ENCODE measurements around the gene GPHN. TPM values are rescaled to one million over a fixed set of nuclear protein-coding genes. Genes with fewer than 3 reads are reported as not detected.

GPHN gene
- polyA plus RNA-seq, 1 of the 3 experiments (the other 2 are of a cell fraction): 6.9 TPM

DNA sequence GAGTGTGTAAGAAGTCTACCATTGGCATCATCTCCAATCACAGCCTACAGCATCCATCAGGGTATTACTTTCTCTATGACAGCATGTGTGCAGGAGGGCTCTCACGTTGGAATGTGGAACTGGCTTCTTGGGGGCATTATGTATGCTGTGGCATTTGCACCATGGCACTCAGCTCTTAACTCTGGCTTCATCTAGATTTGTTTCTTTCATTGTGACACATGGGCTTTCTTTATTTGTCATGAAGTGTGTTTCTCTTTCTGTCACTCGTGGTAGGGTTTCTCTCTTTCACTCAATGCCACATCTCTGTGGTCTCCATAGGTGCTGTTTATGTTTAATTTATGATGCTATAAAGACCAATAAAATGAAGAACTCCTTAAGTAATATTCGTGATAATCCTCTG is 490.1 kb downstream of the GPHN start:
- Histone ChIP-seq H2AFZ (ENCODE audit: low read depth) (no peak overlapping the region), H3K9me3 (no peaks in the 10 kb centered on the region), H3K27ac (ENCODE audit: low read depth in 2 of 2, low read length in 1 of 2) (no peak overlapping the region), H3K4me3 (ENCODE audit: low read depth in 2 of 2, low read length in 1 of 2) (no peak overlapping the region), H3K4me1 (ENCODE audit: control insufficient read depth in 1 of 2, insufficient read depth in 2 of 2, low read depth in 1 of 2, low read length in 1 of 2) (0 out of 4 replicates have a peak, but pooled peaks cover 0 to under 1% of the 10 kb centered on the region in 2 experiments), H4K20me1 (ENCODE audit: insufficient read depth) (no peaks in the 10 kb centered on the region), H3K27me3 (ENCODE audit: insufficient read depth) (no peaks in the 10 kb centered on the region), H3K79me2 (ENCODE audit: insufficient read depth) (no peaks in the 10 kb centered on the region), H3K36me3 (replicated peaks in 1 of 2; ENCODE audit: control insufficient read depth in 1 of 2, insufficient read depth in 2 of 2, low read length in 1 of 2) (peaks cover 0 to 3% of the 10 kb centered on the region in 2 experiments), H3F3A (replicated peaks; ENCODE audit: insufficient read depth) (peaks cover 2% of the 10 kb centered on the region), H3K9ac (no peak overlapping the region), H3K9me2 (no peaks in the 10 kb centered on the region), H3K4me2 (no peak overlapping the region)
- ChIA-PET CTCF (no interaction called here), POLR2A (no interaction called here)
- WGBS (ENCODE audit: low lambda C conversion rate): 79% methylated on average over 3 of the region's 3 CpGs
- no peak for TF ChIP-seq SIN3A (IDR thresholded peaks at IDR 0.05; ENCODE audit: borderline replicate concordance, low read depth, low read length)
- TF ChIP-seq, protein P1, sequence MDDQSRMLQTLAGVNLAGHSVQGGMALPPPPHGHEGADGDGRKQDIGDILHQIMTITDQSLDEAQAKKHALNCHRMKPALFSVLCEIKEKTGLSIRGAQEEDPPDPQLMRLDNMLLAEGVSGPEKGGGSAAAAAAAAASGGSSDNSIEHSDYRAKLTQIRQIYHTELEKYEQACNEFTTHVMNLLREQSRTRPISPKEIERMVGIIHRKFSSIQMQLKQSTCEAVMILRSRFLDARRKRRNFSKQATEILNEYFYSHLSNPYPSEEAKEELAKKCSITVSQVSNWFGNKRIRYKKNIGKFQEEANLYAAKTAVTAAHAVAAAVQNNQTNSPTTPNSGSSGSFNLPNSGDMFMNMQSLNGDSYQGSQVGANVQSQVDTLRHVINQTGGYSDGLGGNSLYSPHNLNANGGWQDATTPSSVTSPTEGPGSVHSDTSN (IDR thresholded peaks at IDR 0.05): no peak
- no peak for TF ChIP-seq JUND (IDR thresholded peaks at IDR 0.05)
- TF ChIP-seq ELF1 (IDR thresholded peaks at IDR 0.05): no peak
- TF ChIP-seq FOXM1 (IDR thresholded peaks at IDR 0.05; ENCODE audit: low read depth): no peak
- TF ChIP-seq, protein P2, sequence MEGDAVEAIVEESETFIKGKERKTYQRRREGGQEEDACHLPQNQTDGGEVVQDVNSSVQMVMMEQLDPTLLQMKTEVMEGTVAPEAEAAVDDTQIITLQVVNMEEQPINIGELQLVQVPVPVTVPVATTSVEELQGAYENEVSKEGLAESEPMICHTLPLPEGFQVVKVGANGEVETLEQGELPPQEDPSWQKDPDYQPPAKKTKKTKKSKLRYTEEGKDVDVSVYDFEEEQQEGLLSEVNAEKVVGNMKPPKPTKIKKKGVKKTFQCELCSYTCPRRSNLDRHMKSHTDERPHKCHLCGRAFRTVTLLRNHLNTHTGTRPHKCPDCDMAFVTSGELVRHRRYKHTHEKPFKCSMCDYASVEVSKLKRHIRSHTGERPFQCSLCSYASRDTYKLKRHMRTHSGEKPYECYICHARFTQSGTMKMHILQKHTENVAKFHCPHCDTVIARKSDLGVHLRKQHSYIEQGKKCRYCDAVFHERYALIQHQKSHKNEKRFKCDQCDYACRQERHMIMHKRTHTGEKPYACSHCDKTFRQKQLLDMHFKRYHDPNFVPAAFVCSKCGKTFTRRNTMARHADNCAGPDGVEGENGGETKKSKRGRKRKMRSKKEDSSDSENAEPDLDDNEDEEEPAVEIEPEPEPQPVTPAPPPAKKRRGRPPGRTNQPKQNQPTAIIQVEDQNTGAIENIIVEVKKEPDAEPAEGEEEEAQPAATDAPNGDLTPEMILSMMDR (IDR thresholded peaks at IDR 0.05): no peak
- TF ChIP-seq FOXJ3 (CRISPR knock-in tag; IDR thresholded peaks at IDR 0.05): no peak
- DNase-seq: no peak

DNA sequence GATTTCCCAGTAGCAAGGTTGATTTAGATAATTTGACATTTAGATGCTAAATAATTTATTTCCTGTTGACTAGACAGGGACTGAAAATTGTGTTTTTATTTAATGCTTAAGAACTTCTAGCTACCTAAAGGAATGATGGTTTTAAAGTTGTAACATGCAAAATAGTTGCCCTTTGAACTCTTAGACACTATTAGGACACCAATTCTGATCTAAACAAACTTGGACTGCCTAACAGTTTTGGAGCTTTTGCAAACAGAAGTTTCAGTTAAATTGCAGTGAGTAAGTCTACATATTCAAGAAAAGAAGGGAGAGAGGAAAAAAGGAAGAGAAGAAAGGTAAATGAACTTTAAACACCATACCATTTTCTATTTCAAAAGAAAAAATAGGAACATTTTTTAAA is 492.0 kb downstream of the GPHN start:
- H4K20me1 ChIP-seq (ENCODE audit: insufficient read depth): no peaks in the 10 kb centered on the region
- H3K36me3 ChIP-seq (replicated peaks in 1 of 2; ENCODE audit: control insufficient read depth in 1 of 2, insufficient read depth in 2 of 2, low read length in 1 of 2): peaks cover 0 to 3% of the 10 kb centered on the region in 2 experiments
- no peak overlapping the region for H3K9ac ChIP-seq
- peaks cover 13% of the 10 kb centered on the region for H3F3A ChIP-seq (replicated peaks; ENCODE audit: insufficient read depth)
- ChIA-PET CTCF (no interaction called here), POLR2A (no interaction called here)
- no peaks in the 10 kb centered on the region for H3K9me3 ChIP-seq
- no peaks in the 10 kb centered on the region for H3K79me2 ChIP-seq (ENCODE audit: insufficient read depth)
- H3K27me3 ChIP-seq (ENCODE audit: insufficient read depth): no peaks in the 10 kb centered on the region
- no peak overlapping the region for H2AFZ ChIP-seq (ENCODE audit: low read depth)
- H3K4me1 ChIP-seq (ENCODE audit: control insufficient read depth in 1 of 2, insufficient read depth in 2 of 2, low read depth in 1 of 2, low read length in 1 of 2): peaks cover 0 to 10% of the 10 kb centered on the region in 2 experiments; a peak in 2 of 4 replicates
- no peak overlapping the region for H3K4me2 ChIP-seq
- no peaks in the 10 kb centered on the region for H3K9me2 ChIP-seq
- no peak overlapping the region for H3K27ac ChIP-seq (ENCODE audit: low read depth in 2 of 2, low read length in 1 of 2)
- H3K4me3 ChIP-seq (ENCODE audit: low read depth in 2 of 2, low read length in 1 of 2): no peak overlapping the region
- no peak for DNase-seq
- TF ChIP-seq, protein P3, sequence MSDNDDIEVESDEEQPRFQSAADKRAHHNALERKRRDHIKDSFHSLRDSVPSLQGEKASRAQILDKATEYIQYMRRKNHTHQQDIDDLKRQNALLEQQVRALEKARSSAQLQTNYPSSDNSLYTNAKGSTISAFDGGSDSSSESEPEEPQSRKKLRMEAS (IDR thresholded peaks at IDR 0.05; ENCODE audit: low read depth): no peak
- no peak for TF ChIP-seq MEF2A (IDR thresholded peaks at IDR 0.05; ENCODE audit: borderline replicate concordance, low read depth)
- TF ChIP-seq, protein P1 (IDR thresholded peaks at IDR 0.05): no peak
- TF ChIP-seq GATA2 (CRISPR knock-in tag; IDR thresholded peaks at IDR 0.05): no peak
- no peak for TF ChIP-seq YY1 (IDR thresholded peaks at IDR 0.05; ENCODE audit: low read depth)
- TF ChIP-seq SMC3 (IDR thresholded peaks at IDR 0.05; ENCODE audit: low read depth, low read length): no peak
- TF ChIP-seq ELF1 (IDR thresholded peaks at IDR 0.05): no peak
- TF ChIP-seq, protein P4, sequence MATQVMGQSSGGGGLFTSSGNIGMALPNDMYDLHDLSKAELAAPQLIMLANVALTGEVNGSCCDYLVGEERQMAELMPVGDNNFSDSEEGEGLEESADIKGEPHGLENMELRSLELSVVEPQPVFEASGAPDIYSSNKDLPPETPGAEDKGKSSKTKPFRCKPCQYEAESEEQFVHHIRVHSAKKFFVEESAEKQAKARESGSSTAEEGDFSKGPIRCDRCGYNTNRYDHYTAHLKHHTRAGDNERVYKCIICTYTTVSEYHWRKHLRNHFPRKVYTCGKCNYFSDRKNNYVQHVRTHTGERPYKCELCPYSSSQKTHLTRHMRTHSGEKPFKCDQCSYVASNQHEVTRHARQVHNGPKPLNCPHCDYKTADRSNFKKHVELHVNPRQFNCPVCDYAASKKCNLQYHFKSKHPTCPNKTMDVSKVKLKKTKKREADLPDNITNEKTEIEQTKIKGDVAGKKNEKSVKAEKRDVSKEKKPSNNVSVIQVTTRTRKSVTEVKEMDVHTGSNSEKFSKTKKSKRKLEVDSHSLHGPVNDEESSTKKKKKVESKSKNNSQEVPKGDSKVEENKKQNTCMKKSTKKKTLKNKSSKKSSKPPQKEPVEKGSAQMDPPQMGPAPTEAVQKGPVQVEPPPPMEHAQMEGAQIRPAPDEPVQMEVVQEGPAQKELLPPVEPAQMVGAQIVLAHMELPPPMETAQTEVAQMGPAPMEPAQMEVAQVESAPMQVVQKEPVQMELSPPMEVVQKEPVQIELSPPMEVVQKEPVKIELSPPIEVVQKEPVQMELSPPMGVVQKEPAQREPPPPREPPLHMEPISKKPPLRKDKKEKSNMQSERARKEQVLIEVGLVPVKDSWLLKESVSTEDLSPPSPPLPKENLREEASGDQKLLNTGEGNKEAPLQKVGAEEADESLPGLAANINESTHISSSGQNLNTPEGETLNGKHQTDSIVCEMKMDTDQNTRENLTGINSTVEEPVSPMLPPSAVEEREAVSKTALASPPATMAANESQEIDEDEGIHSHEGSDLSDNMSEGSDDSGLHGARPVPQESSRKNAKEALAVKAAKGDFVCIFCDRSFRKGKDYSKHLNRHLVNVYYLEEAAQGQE (IDR thresholded peaks at IDR 0.05; ENCODE audit: low read depth, low read length): no peak
- TF ChIP-seq RXRA (IDR thresholded peaks at IDR 0.05; ENCODE audit: borderline replicate concordance, low read depth): no peak
- TF ChIP-seq, protein P5, sequence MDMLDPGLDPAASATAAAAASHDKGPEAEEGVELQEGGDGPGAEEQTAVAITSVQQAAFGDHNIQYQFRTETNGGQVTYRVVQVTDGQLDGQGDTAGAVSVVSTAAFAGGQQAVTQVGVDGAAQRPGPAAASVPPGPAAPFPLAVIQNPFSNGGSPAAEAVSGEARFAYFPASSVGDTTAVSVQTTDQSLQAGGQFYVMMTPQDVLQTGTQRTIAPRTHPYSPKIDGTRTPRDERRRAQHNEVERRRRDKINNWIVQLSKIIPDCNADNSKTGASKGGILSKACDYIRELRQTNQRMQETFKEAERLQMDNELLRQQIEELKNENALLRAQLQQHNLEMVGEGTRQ (IDR thresholded peaks at IDR 0.05; ENCODE audit: borderline replicate concordance, low read depth, low read length): no peak
- TF ChIP-seq GABPA (IDR thresholded peaks at IDR 0.05; ENCODE audit: low read depth): no peak
- no peak for TF ChIP-seq NRF1 (IDR thresholded peaks at IDR 0.05; ENCODE audit: low read depth, low read length)
- TF ChIP-seq, protein P6, sequence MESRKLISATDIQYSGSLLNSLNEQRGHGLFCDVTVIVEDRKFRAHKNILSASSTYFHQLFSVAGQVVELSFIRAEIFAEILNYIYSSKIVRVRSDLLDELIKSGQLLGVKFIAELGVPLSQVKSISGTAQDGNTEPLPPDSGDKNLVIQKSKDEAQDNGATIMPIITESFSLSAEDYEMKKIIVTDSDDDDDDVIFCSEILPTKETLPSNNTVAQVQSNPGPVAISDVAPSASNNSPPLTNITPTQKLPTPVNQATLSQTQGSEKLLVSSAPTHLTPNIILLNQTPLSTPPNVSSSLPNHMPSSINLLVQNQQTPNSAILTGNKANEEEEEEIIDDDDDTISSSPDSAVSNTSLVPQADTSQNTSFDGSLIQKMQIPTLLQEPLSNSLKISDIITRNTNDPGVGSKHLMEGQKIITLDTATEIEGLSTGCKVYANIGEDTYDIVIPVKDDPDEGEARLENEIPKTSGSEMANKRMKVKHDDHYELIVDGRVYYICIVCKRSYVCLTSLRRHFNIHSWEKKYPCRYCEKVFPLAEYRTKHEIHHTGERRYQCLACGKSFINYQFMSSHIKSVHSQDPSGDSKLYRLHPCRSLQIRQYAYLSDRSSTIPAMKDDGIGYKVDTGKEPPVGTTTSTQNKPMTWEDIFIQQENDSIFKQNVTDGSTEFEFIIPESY (IDR thresholded peaks at IDR 0.05; ENCODE audit: borderline replicate concordance, low read depth): no peak

All from SK-N-SH (cell line).